Lung (tissue), 12 donors: Measurements from ENCODE around the gene IQCH. TPM values are rescaled to one million over a fixed set of nuclear protein-coding genes. Genes with fewer than 3 reads are reported as not detected.

ENCODE experiments used
- ATAC-seq: fragments of 200-7000 bp; cut with Tn5 transposase; one replicate; pipeline ENCODE4 v1.9.1; 2020; ENCODE audit warnings: moderate number of reproducible peaks; ENCODE audit not compliant: insufficient read depth, low FRiP score
- DNase-seq, 3 donors: peaks; one replicate each; pipeline ENCODE4 v3.0.0-alpha.2; 2013 to 2017
- H3K27ac ChIP-seq, 2 donors: one replicate each; pipeline ENCODE4 v1.5.1; 2013; ENCODE audit warnings: mild to moderate bottlenecking in 2 of 2, moderate library complexity in 2 of 2, control low read depth in 1 of 2, inconsistent platforms in 1 of 2, low read depth in 1 of 2, low read length in 1 of 2
- H3K27me3 ChIP-seq, 3 donors: one replicate each; pipeline ENCODE4 v1.5.1; 2013; ENCODE audit warnings: low read length in 2 of 3; ENCODE audit not compliant: control insufficient read depth in 3 of 3, insufficient read depth in 3 of 3
- H3K36me3 ChIP-seq, 4 donors: one replicate each; pipeline ENCODE4 v1.5.1; 2013; ENCODE audit warnings: low read length in 4 of 4, mild to moderate bottlenecking in 1 of 4, moderate library complexity in 1 of 4; ENCODE audit not compliant: control insufficient read depth in 4 of 4, insufficient read depth in 4 of 4
- H3K4me1 ChIP-seq, 5 donors: one replicate each; pipeline ENCODE4 v1.5.1; 2013; ENCODE audit warnings: low read length in 5 of 5, mild to moderate bottlenecking in 2 of 5, moderate library complexity in 1 of 5; ENCODE audit not compliant: control insufficient read depth in 5 of 5, insufficient read depth in 5 of 5
- H3K4me3 ChIP-seq: one replicate; pipeline ENCODE4 v1.5.1; 2013; ENCODE audit warnings: mild to moderate bottlenecking, control low read depth, moderate library complexity
- H3K9ac ChIP-seq, 2 donors: one replicate each; pipeline ENCODE4 v1.5.1; 2013; ENCODE audit warnings: low read length in 2 of 2, control low read depth in 1 of 2; ENCODE audit not compliant: insufficient read depth in 1 of 2
- H3K9me3 ChIP-seq, 4 donors: one replicate each; pipeline ENCODE4 v1.5.1; 2013; ENCODE audit warnings: low read length in 3 of 4, mild to moderate bottlenecking in 1 of 4, moderate library complexity in 1 of 4; ENCODE audit not compliant: control insufficient read depth in 4 of 4, insufficient read depth in 3 of 4
- CTCF ChIP-seq: IDR thresholded peaks from 2 replicates; pipeline ENCODE4 v1.5.1; 2012; ENCODE audit warnings: mild to moderate bottlenecking; ENCODE audit errors: control extremely low read depth, extremely low read depth
- WGBS, 2 donors: extraction: QIAGEN DNeasy Blood & Tissue Kit; methylation state at CpG; one replicate each; pipeline ENCODE4 v1.1.7; 2013; 5-methylcytosine and 5-hydroxymethylcytosine counted together
- polyA plus RNA-seq, 2 donors: library from polyadenylated mRNA; stranded (reverse); fragments of 200-250 nt; gene quantifications; one replicate each; pipeline ENCODE4 v1.2.1, GENCODE V29; 2013
- total RNA-seq, 2 donors: library from RNA; depleted of rRNA in 1 of 2; stranded (reverse); fragments of >200 nt in 1 of 2; gene quantifications; one replicate each; pipeline ENCODE4 v1.2.1, GENCODE V29; 2014 to 2021
- donor health status: control.
- donor health status: control.
- donor health status: Bipolar disorder and iron deficiency.
- donor health status: healthy.
- donor health status: DM: yes; HTN: yes; CAD: no.

IQCH gene
- total and polyA plus RNA-seq, 4 donors, result 1.1 to 10.5 (median 4.5) TPM

GRCh38 chr15:67210555-67211168, 43.9 kb upstream of the IQCH start:
- H3K4me1 ChIP-seq, result no peaks in the 10 kb centered on the region
- ATAC-seq (no peak), DNase-seq (no peak)
- WGBS, 2 donors, result 94 to 95% methylated on average over 5 of the region's 5 CpGs
- H3K27me3 ChIP-seq, result no peaks in the 10 kb centered on the region
- no peak overlapping the region for H3K4me3 ChIP-seq
- H3K9me3 ChIP-seq, result no peaks in the 10 kb centered on the region
- H3K9ac ChIP-seq, result no peak overlapping the region
- peaks cover 0 to 4% (median 3%) of the 10 kb centered on the region in 4 donors for H3K36me3 ChIP-seq
- no peak for TF ChIP-seq CTCF
- no peak overlapping the region for H3K27ac ChIP-seq

- Histone ChIP-seq H3K4me1 (no peaks in the 10 kb centered on the region), H3K36me3 (peaks cover 0 to 4% (median 2%) of the 10 kb centered on the region in 4 donors), H3K27me3 (no peaks in the 10 kb centered on the region), H3K4me3 (no peak overlapping the region), H3K9me3 (no peaks in the 10 kb centered on the region), H3K9ac (no peak overlapping the region), H3K27ac (no peak overlapping the region)
- WGBS, 2 donors, result 86 to 95% methylated on average over 4 of the region's 4 CpGs
- no peak for TF ChIP-seq CTCF
- no peak for ATAC-seq
- no peak for DNase-seq
Measured at GRCh38 chr15:67212684-67213367, 41.8 kb upstream of the IQCH start.

GRCh38 chr15:67215102-67215501, 39.5 kb upstream of the IQCH start:
- 88 to 95% methylated on average over 6 of the region's 6 CpGs for WGBS, 2 donors

More at GRCh38 chr15:67215102-67215501, 39.5 kb upstream of the IQCH start:
- no peak overlapping the region for H3K27ac ChIP-seq
- no peak overlapping the region for H3K4me3 ChIP-seq
- DNase-seq, result no peak
- H3K9ac ChIP-seq, result no peak overlapping the region
- peaks cover 0 to under 1% (median 0%) of the 10 kb centered on the region in 4 donors for H3K36me3 ChIP-seq
- TF ChIP-seq CTCF, result no peak
- H3K27me3 ChIP-seq, result no peaks in the 10 kb centered on the region
- ATAC-seq, result no peak
- H3K9me3 ChIP-seq, result no peaks in the 10 kb centered on the region
- H3K4me1 ChIP-seq, result no peaks in the 10 kb centered on the region
